Dedifferentiated amniotic fluid mesenchymal stem cell (primary cell): Measurements from ENCODE around the gene PRSS23.
"Not testable (repeated sequence)": the region's sequence is repeated elsewhere in the genome, so short reads cannot be mapped to it uniquely, and the experiment has no call there.

Experiments
- DNase-seq: peaks from one replicate; pipeline ENCODE4 v3.0.0-alpha.2; 2016; ENCODE audit errors: extremely low spot score

PRSS23 gene, protein sequence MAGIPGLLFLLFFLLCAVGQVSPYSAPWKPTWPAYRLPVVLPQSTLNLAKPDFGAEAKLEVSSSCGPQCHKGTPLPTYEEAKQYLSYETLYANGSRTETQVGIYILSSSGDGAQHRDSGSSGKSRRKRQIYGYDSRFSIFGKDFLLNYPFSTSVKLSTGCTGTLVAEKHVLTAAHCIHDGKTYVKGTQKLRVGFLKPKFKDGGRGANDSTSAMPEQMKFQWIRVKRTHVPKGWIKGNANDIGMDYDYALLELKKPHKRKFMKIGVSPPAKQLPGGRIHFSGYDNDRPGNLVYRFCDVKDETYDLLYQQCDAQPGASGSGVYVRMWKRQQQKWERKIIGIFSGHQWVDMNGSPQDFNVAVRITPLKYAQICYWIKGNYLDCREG

DNA sequence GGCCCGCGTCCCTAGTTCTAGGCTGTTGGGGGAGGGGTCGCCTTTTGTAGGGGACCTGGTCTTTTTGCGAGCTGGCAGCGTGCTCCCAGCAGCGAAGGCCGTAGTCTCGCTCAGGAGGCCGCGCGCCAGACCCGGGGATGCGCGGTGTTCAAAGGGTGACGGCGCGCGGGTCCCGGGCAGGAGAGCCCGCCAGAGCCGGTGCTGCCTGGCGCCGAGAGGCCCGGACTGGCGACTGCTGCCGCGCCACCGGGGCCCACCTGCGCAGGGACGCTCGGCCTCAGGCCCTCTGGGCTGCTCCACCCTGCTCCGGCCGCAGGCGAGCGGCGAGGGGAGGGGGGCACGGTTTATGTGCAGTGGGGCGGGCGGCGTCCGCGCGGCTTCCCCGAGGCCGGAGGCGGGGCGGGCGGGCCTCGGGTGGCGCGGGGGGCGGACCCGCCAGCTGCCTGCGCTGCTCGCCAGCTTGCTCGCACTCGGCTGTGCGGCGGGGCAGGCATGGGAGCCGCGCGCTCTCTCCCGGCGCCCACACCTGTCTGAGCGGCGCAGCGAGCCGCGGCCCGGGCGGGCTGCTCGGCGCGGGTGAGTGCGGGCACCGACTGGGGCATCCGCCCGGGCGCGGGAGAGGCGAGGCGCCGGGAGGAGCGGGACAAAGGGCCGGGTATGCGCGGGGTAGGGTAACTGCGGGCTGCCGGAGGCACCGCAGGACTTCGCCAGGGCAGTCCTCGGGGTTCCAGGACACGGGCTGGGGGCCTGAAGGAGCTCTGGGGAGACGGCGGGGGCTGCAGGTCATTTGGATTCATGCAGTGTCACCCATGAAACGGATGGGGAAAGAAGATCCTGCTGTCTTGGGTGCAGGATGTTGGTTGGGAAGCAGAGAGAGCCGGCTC is at the start of gene PRSS23:
Gene PRSS23 (plus strand): TSS at position 467 of the 884 bp plus-strand sequence. CDS start 7,102 bp downstream, outside the sequence.
- no peak for DNase-seq

DNA sequence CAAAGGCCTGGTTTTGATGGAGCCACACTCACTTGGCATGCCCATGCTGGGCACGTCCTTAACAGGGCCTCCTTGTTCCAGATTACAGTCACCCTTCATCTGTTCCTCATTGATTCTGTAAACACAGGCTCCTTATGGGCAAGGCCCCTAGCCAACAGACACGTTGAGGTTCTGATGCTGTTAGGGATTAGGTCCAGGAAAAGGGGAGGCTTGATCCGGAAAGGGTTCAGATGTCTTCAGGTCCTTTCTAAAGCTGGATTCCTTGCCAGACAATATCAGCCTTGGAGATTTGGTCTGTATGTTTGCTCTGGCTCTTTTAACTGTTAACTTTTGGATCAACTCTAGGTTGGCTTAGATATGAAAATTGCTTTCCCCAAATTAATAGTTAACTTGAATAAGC is 46.9 kb upstream of the PRSS23 start:
- no peak for DNase-seq

DNA sequence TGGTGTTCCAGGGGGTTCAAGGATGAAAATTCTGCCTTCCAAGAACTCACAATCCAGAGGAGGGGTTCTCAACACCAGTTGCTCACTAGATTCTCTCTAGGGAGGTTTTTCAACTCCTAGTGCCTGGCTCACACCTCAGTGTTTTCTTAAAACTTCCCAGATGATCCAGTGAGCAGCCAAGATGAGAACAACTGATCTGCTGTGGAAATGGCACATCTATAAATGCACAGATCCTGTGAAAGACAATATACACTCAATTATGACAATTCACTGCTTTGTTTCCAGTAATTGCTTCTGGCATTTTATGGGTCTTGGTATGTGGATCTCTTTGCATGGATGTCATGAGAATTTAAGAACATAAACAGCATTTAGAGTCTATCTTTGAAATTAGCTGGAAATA is 45.2 kb upstream of the PRSS23 start:
- DNase-seq = no peak

DNA sequence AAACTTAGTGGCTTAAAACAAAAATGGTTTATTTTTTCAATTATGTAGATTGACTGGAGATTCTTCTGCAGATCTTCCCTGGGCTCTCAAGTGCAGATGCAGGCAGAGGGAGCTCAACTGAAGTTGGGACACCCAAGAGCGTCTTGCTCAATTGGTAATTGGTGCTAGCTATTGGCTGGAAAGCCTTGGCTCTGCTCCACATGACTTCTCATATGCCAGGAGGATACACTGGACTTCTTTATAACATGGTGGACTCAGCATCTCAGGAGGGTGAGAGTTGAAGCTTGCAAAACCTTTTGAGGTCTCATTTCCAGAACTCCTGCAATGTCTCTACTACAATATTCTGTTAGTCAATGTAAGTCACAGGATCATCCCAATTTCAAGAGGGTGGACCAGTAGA is 42.2 kb upstream of the PRSS23 start:
- DNase-seq = no peak

DNA sequence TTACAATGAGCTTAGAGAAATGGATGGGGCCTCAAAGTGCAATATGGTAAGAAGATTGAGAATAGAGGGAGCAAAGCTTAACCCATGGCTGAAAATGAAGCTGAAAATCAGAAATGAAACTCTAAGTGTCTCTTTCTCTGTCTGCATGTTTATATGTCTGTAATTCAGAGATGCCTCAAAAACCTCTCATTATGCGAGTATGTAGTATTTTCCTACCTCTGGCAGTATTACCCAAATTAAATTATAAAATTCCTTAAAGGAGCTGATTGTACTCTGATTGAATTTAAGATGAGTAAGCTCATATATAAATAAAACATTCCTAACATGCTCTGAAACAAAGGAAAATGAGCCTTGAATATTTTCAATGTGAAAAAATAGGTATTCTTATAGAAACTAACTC is 39.8 kb upstream of the PRSS23 start:
- no peak for DNase-seq

DNA sequence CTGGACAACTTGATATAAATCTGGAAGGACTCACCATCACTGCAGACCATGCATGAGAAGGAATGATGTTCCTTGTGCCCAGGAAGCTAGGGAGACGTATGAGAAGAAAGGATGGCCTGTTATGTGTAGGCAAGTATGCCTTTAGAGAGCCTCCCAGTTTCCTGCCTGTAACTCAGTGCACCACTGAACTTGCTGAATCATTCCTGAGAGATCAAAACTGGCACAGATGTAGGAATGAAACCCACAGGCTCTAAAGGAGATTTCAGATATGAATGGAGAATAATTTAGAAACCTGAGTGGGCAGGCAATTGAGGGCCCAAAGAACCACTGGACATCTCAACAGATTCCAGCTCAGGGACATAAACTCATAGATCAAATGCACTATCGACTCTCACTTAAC is 38.4 kb upstream of the PRSS23 start:
- DNase-seq = peak; percentile 53

DNA sequence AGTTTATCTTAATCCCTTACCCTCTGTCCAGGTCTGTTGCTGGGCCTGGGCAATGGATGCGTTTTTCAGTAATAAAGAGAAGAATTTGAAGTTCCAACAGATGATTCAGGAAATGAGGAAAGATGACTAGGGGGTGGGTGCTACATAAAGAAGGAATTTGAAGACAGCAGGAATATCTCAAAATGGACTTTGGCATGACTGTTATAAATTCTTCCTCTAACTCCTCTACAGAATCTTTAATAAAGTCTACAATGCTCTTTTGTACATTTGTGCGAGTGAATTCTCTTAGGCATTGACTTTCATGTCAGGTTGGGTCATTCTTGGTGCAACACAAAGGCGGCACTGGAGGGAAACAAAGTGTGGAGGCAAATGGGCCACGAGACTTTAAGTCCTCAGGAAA is 35.1 kb upstream of the PRSS23 start:
- DNase-seq = no peak

DNA sequence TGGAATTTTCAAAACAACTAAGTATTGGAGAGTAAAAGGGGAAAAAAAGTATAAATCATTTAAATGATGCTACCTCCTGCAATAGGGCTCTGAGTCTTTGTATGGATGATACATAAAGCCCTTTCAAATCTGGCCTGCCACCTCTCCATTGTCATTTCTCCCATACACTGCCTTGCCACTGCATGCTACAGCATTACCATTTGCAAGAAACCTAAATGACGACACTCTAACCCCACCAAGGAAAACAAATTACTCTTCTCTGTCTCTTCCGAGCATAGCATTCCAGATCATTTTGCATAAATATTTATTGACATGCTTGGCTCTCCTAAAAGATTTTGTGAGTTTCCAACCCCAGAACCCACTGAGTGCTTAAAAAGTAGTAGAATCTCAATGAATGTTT is 34.5 kb upstream of the PRSS23 start:
- no peak for DNase-seq

DNA sequence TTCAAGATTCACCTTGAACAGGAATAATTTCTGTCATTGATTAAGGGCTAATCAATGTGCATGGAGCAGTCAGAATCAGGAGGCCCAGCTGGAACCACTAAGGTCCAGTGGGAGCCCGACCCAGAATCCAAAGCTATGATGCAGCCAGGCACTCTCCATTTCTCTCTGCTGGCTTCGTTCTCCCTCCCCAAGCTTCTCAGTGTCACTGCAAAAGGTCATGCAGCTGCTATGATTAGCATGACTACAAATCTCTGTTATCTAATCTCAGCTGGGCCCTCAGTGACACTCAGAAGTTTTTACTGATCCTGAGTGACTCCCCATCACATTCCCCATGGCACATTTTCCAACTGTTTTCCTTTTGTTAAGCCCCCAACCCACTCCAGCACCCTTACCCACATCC is 31.1 kb upstream of the PRSS23 start:
- no peak for DNase-seq

DNA sequence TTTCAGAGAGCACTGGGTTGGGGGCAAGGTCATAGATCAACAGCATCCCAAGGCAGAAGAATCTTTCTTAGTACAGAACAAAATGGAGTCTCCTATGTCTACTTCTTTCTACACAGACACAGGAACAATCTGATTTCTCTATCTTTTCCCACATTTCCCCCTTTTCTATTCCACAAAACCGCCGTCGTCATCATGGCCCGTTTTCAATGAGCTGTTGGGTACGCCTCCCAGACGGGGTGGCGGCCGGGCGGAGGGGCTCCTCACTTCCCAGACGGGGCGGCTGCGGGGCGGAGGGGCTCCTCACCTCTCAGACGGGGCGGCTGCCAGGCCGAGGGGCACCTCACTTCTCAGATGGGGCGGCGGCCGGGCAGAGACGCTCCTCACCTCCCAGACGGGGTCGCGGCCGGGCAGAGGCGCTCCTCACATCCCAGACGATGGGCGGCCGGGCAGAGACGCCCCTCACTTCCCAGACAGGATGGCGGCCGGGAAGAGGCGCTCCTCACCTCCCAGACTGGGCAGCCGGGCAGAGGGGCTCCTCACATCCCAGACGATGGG is 29.8 kb upstream of the PRSS23 start:
- not testable (repeated sequence) for DNase-seq

DNA sequence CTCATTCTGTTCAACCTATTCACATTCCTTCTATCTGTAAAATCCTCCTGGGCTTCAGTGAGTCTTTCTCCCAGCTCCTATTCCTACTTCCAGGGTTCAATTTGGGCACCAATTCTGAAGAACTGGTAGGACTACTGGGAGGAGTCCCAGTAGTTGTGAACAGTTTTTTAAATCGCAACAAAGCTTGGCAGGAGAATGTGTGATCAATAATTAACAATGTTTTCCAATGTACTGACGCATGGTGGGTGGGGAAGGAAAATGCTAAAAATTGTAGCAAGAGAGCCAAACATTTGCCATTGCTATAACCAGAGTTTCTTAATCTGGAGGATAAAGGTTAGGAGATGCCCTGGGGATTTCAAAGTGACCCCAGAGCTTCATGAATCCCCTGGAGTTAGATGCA is 27.3 kb upstream of the PRSS23 start:
- DNase-seq = no peak

DNA sequence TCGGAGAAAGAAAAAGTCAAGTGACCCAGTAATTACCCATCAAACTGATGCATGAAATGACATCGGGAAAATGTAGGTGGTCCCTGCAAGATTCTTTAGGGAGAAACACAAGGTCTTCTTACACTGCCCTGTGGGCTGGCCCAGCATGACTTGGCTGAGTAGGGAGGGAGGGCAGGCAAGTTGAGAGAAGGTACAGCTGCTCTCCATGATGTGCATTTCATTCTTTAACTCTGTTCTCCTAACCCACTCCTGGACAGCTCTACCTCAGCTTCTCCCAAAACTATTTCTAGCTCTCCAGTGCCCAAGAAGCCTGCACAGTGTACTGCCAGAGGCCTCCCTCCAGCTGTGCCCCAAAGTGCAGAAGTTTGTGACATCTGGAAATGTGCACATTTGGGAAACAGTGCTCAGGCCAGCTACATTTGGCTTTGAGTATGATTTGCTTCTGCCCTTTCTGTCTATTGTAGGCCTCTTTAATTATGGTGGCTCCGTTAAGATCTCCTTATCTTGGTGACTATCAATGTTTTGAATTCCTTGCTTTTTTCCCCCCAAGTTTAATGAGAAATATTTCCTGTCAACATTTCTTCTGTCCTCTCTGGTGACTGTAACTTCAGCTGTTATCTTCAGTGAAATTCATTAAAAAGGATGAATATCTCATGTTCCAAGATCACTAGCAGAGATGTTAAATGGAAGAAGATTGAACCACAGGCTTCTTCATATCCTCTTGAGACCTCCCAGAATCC is 26.7 kb upstream of the PRSS23 start:
- no peak for DNase-seq

DNA sequence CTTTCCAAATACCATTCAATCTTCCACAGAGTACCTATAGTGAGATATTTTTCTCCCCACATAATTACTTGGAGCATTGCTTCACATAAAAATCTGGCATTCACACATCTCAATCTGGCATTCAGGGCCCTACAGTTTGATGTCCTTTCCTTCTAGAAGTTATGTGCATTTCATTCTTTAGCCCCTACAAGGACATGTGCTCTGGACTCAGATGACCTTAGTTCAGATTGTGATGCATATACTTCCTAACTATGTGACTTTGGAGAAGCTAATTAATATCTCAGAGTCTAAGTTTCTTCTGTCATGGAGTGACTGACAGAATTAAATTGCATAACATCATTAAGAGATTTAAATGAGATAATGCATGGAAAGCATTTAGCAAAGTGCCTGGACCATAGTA is 25.9 kb upstream of the PRSS23 start:
- DNase-seq = no peak

DNA sequence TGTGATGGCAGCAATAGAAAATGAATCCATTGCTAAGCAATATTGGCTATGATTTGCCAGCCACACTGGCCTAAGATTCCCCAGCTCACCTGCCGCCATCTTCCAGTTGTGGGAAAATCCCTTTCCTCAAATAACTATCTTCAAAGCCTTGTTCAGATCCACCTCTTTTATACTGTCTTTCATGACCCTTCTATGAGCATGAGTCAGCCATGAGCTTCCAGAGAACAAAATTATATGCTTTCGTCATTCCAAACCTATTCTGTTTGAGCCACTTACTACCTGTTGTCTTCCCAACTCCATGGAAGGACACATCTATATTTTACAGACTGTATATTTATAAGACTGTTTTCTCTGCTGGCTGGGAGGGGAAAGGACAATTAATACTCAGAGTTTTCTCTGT is 25.0 kb upstream of the PRSS23 start:
- no peak for DNase-seq

DNA sequence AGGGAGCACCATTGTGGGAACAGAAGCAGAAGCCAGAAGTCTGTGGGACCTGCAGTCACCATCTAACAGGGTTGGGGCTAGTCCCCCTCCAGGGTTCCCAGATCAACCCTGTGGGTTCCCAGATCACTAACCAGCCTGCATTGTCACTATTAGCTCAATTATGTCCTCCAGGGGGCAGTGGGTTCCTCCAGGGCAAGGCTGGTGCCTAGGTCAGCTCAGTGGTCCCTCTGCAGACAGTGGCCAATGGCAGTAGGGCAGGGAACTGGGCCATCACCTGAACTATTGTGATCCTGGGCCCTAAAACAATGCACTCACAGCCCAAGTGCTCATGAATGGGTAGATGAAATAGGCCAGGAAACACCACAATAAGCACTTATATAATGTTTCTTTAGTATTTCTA is 18.8 kb upstream of the PRSS23 start:
- DNase-seq = no peak

DNA sequence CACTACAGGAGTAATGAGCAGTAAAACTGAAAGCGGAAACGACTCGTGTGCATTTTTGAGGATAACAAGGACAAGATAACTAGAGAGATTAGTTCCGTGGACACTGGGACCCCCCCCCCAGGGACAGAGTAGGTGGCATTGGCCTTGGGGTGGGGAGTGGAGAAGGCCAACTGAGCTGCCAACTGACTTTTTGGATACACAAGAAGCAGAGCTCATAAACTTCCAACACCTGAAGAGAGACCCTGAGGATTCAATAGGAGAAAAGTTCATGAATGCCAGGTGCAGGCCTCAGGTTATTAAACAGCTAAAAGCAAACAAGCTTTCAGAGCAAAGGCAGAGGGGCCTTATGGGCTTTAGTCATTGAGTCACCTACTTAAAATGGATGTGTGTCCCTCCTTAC is 17.6 kb upstream of the PRSS23 start:
- no peak for DNase-seq

DNA sequence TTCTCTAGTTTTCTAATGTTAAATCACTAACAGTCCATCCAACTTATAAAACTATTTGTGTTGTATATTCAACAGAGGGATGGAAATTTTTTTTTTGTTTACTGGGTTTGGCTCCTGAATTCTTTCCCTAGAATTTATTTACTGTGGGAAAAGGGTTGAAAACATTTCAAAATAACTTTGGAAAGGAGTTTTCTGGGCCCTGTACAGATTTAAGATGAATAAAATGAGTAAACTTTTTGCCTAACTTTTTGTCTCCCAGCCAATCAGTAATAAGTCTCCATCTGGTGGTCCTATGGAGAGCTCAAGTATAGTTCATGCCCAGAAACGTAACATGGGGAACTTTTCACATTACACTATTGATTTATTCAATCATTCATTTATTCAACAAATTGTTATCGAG is 16.7 kb upstream of the PRSS23 start:
- no peak for DNase-seq

DNA sequence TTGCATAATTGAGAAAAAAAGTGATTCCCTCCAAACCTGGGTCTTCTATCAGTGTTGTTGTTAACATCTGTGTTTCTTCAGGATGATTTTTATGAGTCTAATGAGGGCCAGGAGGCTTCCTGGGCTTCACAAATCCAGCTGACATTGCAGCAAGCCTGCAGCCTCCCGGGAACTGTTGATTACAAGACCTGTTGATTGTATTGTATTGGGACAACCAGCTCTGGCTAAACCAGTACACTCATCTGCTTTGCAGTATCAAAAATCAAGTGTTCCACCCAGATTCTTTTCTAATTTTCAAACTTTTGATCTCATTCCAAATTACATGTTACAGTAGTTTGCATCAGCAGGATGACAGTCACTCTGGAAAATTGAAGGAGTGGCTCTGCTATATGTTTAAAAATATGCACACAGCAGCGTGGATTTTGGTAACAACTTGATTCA is 16.1 kb upstream of the PRSS23 start:
- peak; percentile 83 for DNase-seq

DNA sequence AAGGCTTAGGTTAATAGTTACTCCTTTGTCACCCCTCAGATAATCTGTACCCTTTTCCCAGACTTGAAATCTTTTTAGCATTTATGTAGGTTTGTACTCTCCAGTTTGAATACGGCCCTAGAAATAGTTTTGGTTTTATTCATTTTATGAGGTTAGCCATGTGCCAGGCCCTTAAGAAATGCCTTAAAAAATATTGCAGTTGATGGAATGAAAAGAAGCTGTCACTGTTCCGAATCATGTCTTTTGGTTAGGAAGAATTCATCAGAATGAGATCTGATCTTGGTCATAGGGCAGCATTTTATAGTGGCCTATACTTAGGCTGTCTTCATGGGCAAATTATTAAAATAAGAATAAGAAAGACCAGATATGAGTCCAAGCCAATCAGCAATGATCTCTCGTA is 14.8 kb upstream of the PRSS23 start:
- DNase-seq = no peak

DNA sequence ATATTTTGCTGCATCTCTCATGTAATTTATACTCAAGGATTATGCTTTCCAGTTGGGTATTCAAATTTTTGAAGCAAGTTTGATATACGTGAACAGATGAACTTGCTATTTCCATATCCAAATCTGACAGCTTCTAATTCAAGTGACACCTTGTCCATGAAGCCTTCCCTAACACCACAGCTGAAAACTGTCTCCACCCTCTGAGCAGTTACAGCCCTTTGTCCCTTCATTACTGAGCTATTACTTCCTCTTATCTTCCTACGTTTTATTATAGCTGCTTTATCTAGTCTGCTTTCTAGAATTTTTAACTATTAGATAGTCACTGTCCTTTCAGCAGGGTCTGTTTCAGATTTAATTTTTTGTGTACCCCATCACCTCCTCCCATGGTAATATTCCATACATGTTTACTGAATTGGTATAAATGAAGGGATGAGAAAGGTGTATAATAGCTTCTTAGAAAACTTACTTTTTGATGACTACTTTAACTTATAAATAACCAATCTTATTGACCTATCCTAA is 13.3 kb upstream of the PRSS23 start:
- DNase-seq = no peak

DNA sequence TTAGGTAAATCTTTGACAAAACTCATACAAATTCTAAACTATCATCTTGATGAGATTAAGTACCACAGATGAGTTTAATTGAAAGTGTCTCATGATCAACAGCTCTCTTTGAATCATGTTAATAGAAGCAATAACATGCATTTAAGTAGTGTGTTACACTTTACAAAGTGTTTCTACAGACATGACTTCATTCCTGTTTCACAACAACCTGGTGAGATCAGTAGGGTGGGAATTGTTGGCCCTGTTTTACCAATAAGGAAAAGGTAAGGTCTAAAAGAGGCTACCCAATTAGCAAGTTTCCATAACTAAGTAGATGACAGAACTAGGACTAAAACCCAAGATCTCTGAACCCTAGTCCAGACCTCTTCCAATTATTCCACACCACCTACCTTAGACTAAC is 12.7 kb upstream of the PRSS23 start:
- no peak for DNase-seq

DNA sequence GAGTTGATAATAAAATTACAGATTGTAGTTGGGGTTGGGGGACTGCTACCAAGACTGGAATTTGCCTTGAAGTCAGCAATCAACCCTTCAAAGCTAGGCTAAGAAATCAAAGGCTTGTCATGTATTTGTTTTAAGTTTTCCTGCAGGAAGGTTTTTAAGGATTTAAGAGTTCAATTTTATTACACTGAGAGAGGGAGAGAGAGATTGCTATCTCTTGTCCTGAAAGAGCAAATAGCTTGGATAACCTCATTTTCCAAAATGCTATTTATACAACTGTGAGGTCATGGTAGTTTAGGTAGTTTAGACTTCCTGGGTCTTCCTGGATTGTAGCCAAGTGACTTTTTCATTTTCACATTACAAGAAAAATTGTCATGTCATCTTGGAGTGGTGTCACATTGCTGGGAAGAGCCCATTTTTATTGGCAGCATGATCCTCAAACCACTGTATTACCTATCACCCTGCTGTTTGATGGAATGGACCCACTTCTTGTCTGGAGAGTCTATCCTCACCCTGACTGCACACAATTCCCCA is 10.1 kb upstream of the PRSS23 start:
- DNase-seq = no peak
